ENCODE results near the gene SCP2.

Gene SCP2

GRCh38 chr1:53066488-53066887, 139.4 kb downstream of the SCP2 start:
- no peak for DNase-seq (ENCODE audit: extremely low read depth in 1 of 2, low read depth in 1 of 2)

- no peak for DNase-seq (ENCODE audit: extremely low read depth in 1 of 2, low read depth in 1 of 2)
Observed at GRCh38 chr1:53066891-53067738, 140.0 kb downstream of the SCP2 start.

DNA sequence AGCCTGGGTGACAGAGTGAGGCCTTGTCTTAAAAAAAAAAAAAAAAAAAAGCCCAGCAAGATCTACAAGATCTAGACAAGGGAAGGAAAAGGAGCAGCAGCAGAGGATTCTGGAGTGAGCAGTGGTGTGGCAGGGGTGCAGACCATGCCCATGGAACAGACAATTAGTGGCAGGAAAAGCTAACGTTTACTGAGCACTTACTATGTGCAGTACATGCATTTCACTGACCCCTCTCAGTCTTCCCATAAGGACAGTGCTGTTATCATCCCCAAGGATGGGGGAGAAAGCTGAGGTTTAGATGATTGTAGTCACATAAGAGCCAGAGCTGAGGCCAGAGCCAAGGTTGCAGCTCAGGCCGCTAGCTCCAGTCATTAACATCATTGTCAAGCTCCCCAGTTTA, 140.8 kb downstream of the SCP2 start:
- no peak for DNase-seq (ENCODE audit: extremely low read depth in 1 of 2, low read depth in 1 of 2)

- DNase-seq (ENCODE audit: extremely low read depth in 1 of 2, low read depth in 1 of 2) = no peak
Observed at GRCh38 chr1:53068314-53069099, 141.4 kb downstream of the SCP2 start.

DNA sequence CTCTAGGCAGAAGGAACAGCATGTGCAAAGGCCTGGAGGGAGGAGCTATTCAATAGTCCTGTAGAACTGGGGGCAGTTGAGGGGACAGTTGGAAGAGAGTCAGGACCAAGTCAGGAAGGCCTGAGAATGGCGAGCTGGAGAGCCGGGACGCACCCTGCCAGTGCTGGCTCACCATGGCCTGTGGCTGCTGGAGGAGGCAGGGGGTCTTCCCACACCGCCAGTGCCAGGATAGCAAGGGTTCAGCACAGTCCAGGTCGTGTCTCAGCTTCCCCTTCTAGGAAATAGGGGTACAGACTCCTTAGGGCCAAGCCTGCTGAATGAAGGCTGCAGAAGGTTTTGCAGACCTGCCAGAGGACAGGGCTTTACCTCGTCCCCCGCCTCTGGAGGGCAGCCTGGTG, 142.2 kb downstream of the SCP2 start:
- DNase-seq (ENCODE audit: extremely low read depth in 1 of 2, low read depth in 1 of 2) = no peak

- no peak for DNase-seq (ENCODE audit: extremely low read depth in 1 of 2, low read depth in 1 of 2)
Observed at GRCh38 chr1:53069663-53070327, 142.7 kb downstream of the SCP2 start.

- DNase-seq (ENCODE audit: extremely low read depth in 1 of 2, low read depth in 1 of 2) = no peak
Observed at GRCh38 chr1:53070621-53071020, 143.5 kb downstream of the SCP2 start.

- DNase-seq (ENCODE audit: extremely low read depth in 1 of 2, low read depth in 1 of 2) = no peak
Observed at GRCh38 chr1:53071167-53071865, 144.2 kb downstream of the SCP2 start.

- DNase-seq (ENCODE audit: extremely low read depth in 1 of 2, low read depth in 1 of 2) = no peak
Observed at GRCh38 chr1:53071915-53072314, 144.8 kb downstream of the SCP2 start.

DNA sequence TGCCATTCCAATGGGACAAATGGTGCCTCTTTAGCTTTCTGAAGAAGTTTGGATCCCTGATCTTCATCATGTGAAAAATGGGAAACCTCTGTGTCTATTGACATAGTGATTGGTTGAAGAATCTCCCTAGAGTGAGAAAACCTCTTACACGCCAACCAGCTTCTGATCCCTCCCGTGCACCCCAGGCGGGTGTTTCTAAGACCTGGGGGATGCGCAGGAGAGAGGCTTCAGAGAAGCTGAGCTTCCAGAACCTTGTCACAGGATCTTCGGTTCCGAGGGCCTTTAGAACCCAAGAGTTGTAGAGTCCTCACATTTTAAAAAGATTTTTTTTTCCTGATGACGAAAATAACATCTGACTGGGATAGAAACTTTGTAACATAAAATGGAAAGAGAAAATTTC, 146.2 kb downstream of the SCP2 start:
- no peak for DNase-seq (ENCODE audit: extremely low read depth in 1 of 2, low read depth in 1 of 2)

DNA sequence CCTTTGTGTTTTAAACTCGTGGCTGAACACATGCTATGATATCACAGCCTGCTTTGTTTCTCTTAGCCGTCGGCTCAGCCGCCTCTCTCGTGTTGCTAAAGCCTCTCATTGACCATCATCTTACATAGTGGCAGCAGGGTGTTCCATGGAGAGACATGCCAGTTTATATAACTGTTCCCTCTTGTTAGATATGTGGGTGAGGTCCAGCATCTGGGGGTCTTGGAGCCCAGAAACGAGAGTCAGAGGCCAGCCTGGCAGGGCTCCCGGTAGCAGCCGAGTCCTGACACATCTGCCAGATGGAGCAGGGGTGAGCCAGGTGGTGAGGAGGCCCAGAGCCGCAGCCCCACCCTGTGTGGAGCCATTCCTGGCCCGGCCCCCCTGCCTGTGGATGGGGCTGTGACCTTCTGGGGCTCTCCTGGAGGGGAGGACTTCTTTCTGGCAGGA, 146.8 kb downstream of the SCP2 start:
- DNase-seq (ENCODE audit: extremely low read depth in 1 of 2, low read depth in 1 of 2) = no peak

- DNase-seq (ENCODE audit: extremely low read depth in 1 of 2, low read depth in 1 of 2) = no peak
Observed at GRCh38 chr1:53074313-53075154, 147.5 kb downstream of the SCP2 start.

DNA sequence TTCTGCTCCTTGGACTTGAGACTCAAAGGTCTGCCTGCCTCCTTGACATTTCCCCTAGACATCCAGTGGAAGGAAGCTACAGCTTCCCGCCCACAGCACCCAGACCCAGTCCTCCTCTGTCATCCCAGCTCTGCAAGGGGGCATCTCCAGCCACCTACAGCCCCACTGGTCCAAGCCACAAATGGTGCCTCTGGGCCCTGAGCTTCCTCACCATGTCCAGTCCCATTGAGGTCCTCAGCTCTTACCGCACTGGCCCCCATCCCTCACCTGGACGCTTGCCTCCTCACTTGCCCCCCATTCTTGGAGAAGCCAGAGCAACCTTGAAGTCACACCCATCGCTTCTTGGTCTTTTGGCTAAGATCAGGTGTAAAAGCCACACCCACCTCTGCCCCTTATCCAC, 148.1 kb downstream of the SCP2 start:
- DNase-seq (ENCODE audit: extremely low read depth in 1 of 2, low read depth in 1 of 2) = no peak

DNA sequence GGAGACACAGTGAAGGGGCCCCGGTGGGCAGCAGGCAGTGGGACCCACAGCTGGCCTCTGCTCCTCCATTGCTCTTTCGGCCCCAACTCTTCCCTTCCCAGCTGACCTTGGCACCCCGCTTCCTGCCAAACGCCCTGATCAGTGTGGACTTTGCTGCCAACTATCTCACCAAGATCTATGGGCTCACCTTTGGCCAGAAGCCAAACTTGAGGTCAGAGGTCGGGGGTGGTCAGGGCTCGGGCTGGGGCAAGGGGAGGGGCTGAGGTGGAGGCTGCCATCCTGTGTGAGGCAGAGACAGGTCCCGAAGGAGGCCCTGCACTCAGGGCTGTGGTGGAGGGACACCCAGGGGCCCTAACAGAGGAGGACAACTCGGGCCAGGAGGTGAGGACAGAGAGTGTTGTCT, 148.7 kb downstream of the SCP2 start:
- DNase-seq (ENCODE audit: extremely low read depth in 1 of 2, low read depth in 1 of 2) = no peak

DNA sequence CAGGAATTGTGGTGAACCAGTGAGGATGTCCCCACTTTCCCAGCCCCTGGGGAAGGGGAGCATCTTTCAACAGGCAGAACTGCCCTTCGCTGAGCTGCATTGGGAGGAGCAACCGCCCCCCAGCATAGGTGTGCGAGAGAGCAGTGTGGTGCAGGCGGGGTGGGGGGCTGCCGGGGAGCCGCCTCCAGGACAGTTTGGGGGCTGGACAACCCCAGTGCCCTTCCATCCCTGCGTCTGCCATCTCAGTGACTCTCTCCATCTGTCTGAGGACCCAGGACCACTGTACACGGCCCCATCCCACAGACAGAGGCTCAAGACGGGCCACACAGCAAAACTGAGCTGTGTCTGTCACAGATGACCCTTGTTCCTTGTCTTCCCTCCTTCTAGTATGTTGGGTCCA, 149.1 kb downstream of the SCP2 start:
- no peak for DNase-seq (ENCODE audit: extremely low read depth in 1 of 2, low read depth in 1 of 2)

- no peak for DNase-seq (ENCODE audit: extremely low read depth in 1 of 2, low read depth in 1 of 2)
Observed at GRCh38 chr1:53076721-53077598, 149.9 kb downstream of the SCP2 start.

DNA sequence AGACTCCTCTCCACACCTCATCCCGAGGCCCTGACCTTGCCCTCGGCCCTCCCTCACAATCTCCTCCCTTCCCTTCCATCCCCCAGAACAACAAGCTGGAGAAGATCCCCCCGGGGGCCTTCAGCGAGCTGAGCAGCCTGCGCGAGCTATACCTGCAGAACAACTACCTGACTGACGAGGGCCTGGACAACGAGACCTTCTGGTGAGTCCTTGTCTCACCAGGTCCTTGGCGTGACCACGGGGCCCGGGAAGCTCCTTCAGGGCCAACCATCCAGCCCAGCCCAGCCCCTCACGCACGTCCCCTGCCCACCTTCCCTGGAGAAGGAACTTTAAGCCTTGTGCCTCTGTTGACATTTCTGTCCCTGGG, 150.5 kb downstream of the SCP2 start:
- DNase-seq (ENCODE audit: extremely low read depth in 1 of 2, low read depth in 1 of 2) = no peak

DNA sequence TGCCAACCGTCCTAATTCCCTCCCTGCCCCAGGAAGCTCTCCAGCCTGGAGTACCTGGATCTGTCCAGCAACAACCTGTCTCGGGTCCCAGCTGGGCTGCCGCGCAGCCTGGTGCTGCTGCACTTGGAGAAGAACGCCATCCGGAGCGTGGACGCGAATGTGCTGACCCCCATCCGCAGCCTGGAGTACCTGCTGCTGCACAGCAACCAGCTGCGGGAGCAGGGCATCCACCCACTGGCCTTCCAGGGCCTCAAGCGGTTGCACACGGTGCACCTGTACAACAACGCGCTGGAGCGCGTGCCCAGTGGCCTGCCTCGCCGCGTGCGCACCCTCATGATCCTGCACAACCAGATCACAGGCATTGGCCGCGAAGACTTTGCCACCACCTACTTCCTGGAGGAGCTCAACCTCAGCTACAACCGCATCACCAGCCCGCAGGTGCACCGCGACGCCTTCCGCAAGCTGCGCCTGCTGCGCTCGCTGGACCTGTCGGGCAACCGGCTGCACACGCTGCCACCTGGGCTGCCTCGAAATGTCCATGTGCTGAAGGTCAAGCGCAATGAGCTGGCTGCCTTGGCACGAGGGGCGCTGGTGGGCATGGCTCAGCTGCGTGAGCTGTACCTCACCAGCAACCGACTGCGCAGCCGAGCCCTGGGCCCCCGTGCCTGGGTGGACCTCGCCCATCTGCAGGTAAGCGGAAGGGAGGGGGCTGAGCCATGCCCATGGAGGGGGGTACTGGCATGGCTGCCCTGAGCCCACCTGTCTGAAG, 151.4 kb downstream of the SCP2 start:
- no peak for DNase-seq (ENCODE audit: extremely low read depth in 1 of 2, low read depth in 1 of 2)

Measured in activated CD8-positive, alpha-beta memory T cell treated with anti-CD3 and anti-CD28 coated beads for 1 hour (primary cell).